CD4-positive, CD25-positive, alpha-beta regulatory T cell (primary cell): Measurements from ENCODE around the gene ATP5MC2. TPM values are rescaled to one million over a fixed set of nuclear protein-coding genes. Genes with fewer than 3 reads are reported as not detected.

ENCODE experiments used
- ATAC-seq, 2 donors: fragments of 150-1000 bp; cut with Tn5 transposase; one replicate each; pipeline ENCODE4 v1.10.0; 2021; ENCODE audit warnings: low read depth in 2 of 2, moderate number of reproducible peaks in 2 of 2, moderate library complexity in 1 of 2
- DNase-seq, 3 donors: peaks; one replicate each; pipeline versions ENCODE4 v3.0.0 to v3.0.0-alpha.2; 2012 to 2022; ENCODE audit warnings: mixed read lengths in 1 of 3
- H3K27ac ChIP-seq: one replicate; pipeline ENCODE4 v1.7.0; 2013; ENCODE audit warnings: mild to moderate bottlenecking, low read length; ENCODE audit not compliant: insufficient read depth, poor library complexity, severe bottlenecking
- H3K27me3 ChIP-seq: one replicate; pipeline ENCODE4 v1.7.0; 2013; ENCODE audit warnings: low read length; ENCODE audit not compliant: control insufficient read depth, insufficient read depth
- H3K36me3 ChIP-seq: one replicate; pipeline ENCODE4 v1.7.0; 2013; ENCODE audit warnings: mild to moderate bottlenecking, low read length, moderate library complexity; ENCODE audit not compliant: control insufficient read depth, insufficient read depth
- H3K4me1 ChIP-seq: 2 replicates; pipeline ENCODE4 v1.7.0; 2013; ENCODE audit warnings: mild to moderate bottlenecking, low read length; ENCODE audit not compliant: insufficient read depth, control insufficient read depth, poor library complexity, severe bottlenecking
- H3K4me3 ChIP-seq: one replicate; pipeline ENCODE4 v1.7.0; 2013; ENCODE audit warnings: low read depth, mild to moderate bottlenecking, low read length, moderate library complexity
- H3K9me3 ChIP-seq, 2 experiments: 1 replicate in 1 of 2; 2 replicates in 1 of 2; pipeline ENCODE4 v1.7.0; 2013; ENCODE audit warnings: low read length in 2 of 2, mild to moderate bottlenecking in 1 of 2, moderate library complexity in 1 of 2; ENCODE audit not compliant: control insufficient read depth in 2 of 2
- H3K27ac Mint-ChIP-seq, 3 donors: one replicate each; pipeline ENCODE4 v1.8.0; 2020 to 2022; ENCODE audit warnings: mild to moderate bottlenecking in 3 of 3, mixed read lengths in 3 of 3, moderate library complexity in 2 of 3
- H3K27me3 Mint-ChIP-seq: one replicate; pipeline ENCODE4 v1.8.0; 2022; ENCODE audit warnings: mild to moderate bottlenecking, mixed read lengths
- H3K36me3 Mint-ChIP-seq: one replicate; pipeline ENCODE4 v1.8.0; 2020; ENCODE audit warnings: mixed read lengths
- H3K4me1 Mint-ChIP-seq, 4 donors: one replicate each; pipeline ENCODE4 v1.8.0; 2020 to 2022; ENCODE audit warnings: mixed read lengths in 4 of 4, mild to moderate bottlenecking in 1 of 4
- H3K4me3 Mint-ChIP-seq, 4 donors: one replicate each; pipeline ENCODE4 v1.8.0; 2020 to 2022; ENCODE audit warnings: mild to moderate bottlenecking in 4 of 4, mixed read lengths in 4 of 4, moderate library complexity in 3 of 4
- H3K9me3 Mint-ChIP-seq, 7 donors: one replicate each; pipeline ENCODE4 v1.8.0; 2020 to 2022; ENCODE audit warnings: mixed read lengths in 7 of 7, mild to moderate bottlenecking in 3 of 7, moderate library complexity in 2 of 7
- polyA plus RNA-seq, 4 donors: library from polyadenylated mRNA; unstranded; fragments of 300-500 nt; fragmentation: Illumina TruSeq; gene quantifications; one replicate each; pipeline ENCODE4 v1.2.3, GENCODE V29; 2021
- total RNA-seq: library from RNA; stranded (reverse); gene quantifications from one replicate; pipeline ENCODE4 v1.2.3, GENCODE V29; 2022

Gene ATP5MC2
- total and polyA plus RNA-seq, 5 donors from 2014 or later = 228 to 700 (median 644) TPM

DNA sequence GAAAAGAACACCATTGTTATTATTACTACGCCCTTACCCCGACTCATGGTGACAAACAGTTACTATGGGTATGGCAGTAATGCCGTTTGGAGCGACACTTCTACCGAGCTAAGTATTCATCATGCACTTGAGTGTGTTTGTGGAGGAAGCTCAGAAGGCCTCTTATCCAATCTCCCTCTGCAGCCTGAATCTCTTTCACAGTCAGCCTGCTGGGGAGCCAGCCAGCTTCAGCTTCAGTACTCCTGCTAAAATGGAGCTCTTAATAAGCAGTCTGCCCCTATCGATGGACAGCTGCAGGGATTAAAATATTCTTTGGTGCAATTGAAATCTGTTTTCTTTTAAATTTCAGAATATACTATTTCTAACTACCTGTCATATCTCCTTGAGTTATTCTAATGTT lies 24.7 kb upstream of the ATP5MC2 start:
- Mint-ChIP-seq H3K27ac (no peak overlapping the region), H3K9me3 (peaks cover 0 to 2% (median 0%) of the 10 kb centered on the region in 7 donors), H3K4me3 (no peak overlapping the region), H3K4me1 (peaks cover 0 to 18% (median 15%) of the 10 kb centered on the region in 4 donors), H3K27me3 (peaks cover 94% of the 10 kb centered on the region), H3K36me3 (no peaks in the 10 kb centered on the region)
- ATAC-seq (no peak), DNase-seq (no peak)
- Histone ChIP-seq H3K27ac (no peak overlapping the region), H3K4me1 (peaks cover 14% of the 10 kb centered on the region), H3K27me3 (peaks cover 49% of the 10 kb centered on the region), H3K36me3 (no peaks in the 10 kb centered on the region), H3K9me3 (no peaks in the 10 kb centered on the region), H3K4me3 (no peak overlapping the region)

DNA sequence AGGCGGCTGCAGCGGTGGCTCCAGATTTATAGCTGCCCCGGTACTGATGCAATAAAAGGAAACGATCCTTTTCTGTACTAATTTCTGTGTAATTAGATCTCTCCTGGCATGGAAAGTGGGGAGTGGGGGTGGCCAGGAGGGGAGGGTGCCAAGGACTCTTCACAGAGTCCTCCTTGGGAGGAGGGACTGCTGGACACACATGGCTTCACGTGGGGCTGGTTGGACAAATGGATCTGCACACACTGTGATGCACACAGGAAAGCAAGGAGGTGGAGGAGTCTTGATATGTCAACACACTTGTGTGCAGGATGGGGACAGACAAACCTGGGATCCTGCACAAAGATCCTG lies 23.8 kb upstream of the ATP5MC2 start:
- no peak overlapping the region for H3K4me3 Mint-ChIP-seq
- ATAC-seq (no peak), DNase-seq (no peak)
- Histone ChIP-seq H3K27ac (no peak overlapping the region), H3K36me3 (no peaks in the 10 kb centered on the region), H3K4me1 (peaks cover 24% of the 10 kb centered on the region), H3K27me3 (peaks cover 49% of the 10 kb centered on the region), H3K9me3 (no peaks in the 10 kb centered on the region), H3K4me3 (no peak overlapping the region)
- H3K36me3 Mint-ChIP-seq = no peaks in the 10 kb centered on the region
- H3K9me3 Mint-ChIP-seq = peaks cover 0 to 2% (median 0%) of the 10 kb centered on the region in 7 donors
- peaks cover 93% of the 10 kb centered on the region for H3K27me3 Mint-ChIP-seq
- H3K27ac Mint-ChIP-seq = no peak overlapping the region
- peaks cover 5 to 26% (median 21%) of the 10 kb centered on the region in 4 donors for H3K4me1 Mint-ChIP-seq

DNA sequence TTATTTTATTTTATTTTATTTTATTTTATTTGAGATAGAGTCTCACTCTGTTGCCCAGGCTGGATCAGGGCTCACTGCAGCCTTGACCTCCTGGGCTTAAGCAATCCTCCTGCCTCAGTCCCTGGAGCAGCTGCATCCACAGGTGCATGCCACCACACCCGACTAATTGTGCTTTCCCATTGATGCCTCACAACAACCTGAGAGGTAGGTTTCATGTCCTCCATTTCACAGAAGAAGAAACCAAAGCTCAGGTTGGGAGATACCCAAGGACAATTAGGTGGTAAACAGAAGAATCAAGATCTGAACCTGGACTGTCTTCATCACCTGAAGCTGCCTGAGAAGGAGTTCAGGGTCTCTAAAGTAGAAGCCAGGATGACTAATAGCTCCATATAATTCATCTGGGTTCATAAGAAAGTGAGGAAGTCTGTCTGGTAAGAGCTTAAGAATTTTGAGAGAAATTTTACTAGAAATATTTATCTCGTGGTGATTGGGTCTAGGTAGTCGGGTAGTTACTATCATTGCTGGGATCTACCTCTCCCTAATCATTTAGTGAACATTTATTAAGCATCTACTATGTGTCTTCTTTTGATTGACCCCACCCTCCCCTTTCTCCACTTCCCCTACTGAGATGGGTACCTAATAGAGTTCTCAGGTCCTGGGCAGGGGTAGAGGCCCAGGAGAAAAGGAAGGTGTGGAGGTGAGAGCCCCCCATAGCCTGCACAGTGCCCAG lies 23.2 kb upstream of the ATP5MC2 start:
- DNase-seq (no peak), ATAC-seq (no peak)
- H3K4me3 Mint-ChIP-seq = no peak overlapping the region
- peaks cover 0 to 5% (median 0%) of the 10 kb centered on the region in 7 donors for H3K9me3 Mint-ChIP-seq
- no peaks in the 10 kb centered on the region for H3K36me3 Mint-ChIP-seq
- Histone ChIP-seq H3K9me3 (no peaks in the 10 kb centered on the region), H3K27ac (no peak overlapping the region), H3K4me1 (peaks cover 25% of the 10 kb centered on the region), H3K36me3 (no peaks in the 10 kb centered on the region), H3K4me3 (no peak overlapping the region), H3K27me3 (peaks cover 52% of the 10 kb centered on the region)
- H3K4me1 Mint-ChIP-seq = peaks cover 10 to 31% (median 25%) of the 10 kb centered on the region in 4 donors
- H3K27ac Mint-ChIP-seq = no peak overlapping the region
- peaks cover 95% of the 10 kb centered on the region for H3K27me3 Mint-ChIP-seq

DNA sequence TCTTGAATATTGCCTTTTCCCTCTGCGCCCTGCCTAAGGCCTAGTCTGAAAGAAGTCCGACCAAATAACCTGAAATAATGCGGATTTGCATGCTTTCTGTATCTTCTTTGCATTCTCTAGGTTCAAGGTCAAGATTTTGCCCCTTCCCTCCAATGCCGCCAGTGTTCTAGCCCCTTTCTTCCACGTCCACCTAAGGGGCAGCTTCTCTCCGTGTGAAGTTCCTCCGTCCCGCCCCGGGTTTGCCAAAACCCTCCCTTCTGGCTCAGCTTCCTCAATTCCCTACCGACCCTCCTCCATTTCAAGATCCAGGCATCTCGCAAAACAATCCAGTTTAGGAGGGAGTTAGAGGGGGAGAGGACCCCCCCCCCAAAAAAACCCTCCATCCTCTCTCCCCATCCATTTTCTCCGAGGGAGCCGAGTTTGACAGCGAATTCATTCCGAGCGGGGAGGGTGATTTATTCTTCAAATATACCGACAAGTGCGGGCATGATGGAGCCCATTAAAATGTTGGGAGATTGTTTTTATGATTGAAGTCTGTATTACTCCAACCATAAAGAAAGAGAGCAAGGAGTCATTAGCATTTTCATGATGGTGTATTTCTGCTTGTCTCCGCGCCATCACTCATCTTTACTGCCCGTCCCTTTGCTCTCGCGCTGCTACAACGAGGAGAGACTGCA lies 20.9 kb upstream of the ATP5MC2 start:
- H3K36me3 Mint-ChIP-seq = no peaks in the 10 kb centered on the region
- no peak overlapping the region for H3K27ac Mint-ChIP-seq
- peaks cover 0 to 6% (median 0%) of the 10 kb centered on the region in 7 donors for H3K9me3 Mint-ChIP-seq
- Histone ChIP-seq H3K9me3 (no peaks in the 10 kb centered on the region), H3K4me3 (peak overlapping the region; percentile 9), H3K36me3 (no peaks in the 10 kb centered on the region), H3K27ac (no peak overlapping the region), H3K4me1 (peaks cover 25% of the 10 kb centered on the region), H3K27me3 (peaks cover 53% of the 10 kb centered on the region)
- H3K27me3 Mint-ChIP-seq = peaks cover 84% of the 10 kb centered on the region
- DNase-seq = no peak
- peak overlapping the region in 2 of 4 donors; percentile 47 to 71 for H3K4me3 Mint-ChIP-seq
- ATAC-seq = no peak
- H3K4me1 Mint-ChIP-seq = peaks cover 10 to 29% (median 27%) of the 10 kb centered on the region in 4 donors

DNA sequence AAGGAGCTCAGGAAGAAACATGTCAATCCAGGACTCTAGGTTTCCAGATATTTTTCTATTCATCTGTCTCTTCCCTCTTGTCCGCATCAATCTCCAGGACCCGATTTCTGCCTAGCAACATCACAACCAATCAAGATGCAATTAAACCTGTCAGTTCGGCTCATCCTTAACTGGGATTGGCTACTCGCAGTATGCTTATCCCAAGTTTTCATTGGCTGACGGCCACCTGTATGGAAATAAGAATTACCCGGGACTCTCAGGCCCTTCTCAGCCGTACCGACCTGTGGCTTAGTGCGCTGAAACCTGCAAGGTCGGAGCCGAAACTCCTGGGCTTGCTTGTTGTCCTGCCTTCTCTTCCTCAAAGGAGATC lies 20.4 kb upstream of the ATP5MC2 start:
- Histone ChIP-seq H3K4me1 (peaks cover 25% of the 10 kb centered on the region), H3K27me3 (peaks cover 50% of the 10 kb centered on the region), H3K9me3 (no peaks in the 10 kb centered on the region), H3K4me3 (peak overlapping the region; percentile 9), H3K27ac (no peak overlapping the region), H3K36me3 (no peaks in the 10 kb centered on the region)
- Mint-ChIP-seq H3K4me3 (peak overlapping the region in 1 of 4 donors; percentile 23), H3K4me1 (peaks cover 10 to 28% (median 27%) of the 10 kb centered on the region in 4 donors), H3K9me3 (peaks cover 0 to 6% (median 0%) of the 10 kb centered on the region in 7 donors), H3K36me3 (no peaks in the 10 kb centered on the region), H3K27me3 (peaks cover 84% of the 10 kb centered on the region), H3K27ac (no peak overlapping the region)
- ATAC-seq (no peak), DNase-seq (peak in 1 of 3 donors; percentile 38)

DNA sequence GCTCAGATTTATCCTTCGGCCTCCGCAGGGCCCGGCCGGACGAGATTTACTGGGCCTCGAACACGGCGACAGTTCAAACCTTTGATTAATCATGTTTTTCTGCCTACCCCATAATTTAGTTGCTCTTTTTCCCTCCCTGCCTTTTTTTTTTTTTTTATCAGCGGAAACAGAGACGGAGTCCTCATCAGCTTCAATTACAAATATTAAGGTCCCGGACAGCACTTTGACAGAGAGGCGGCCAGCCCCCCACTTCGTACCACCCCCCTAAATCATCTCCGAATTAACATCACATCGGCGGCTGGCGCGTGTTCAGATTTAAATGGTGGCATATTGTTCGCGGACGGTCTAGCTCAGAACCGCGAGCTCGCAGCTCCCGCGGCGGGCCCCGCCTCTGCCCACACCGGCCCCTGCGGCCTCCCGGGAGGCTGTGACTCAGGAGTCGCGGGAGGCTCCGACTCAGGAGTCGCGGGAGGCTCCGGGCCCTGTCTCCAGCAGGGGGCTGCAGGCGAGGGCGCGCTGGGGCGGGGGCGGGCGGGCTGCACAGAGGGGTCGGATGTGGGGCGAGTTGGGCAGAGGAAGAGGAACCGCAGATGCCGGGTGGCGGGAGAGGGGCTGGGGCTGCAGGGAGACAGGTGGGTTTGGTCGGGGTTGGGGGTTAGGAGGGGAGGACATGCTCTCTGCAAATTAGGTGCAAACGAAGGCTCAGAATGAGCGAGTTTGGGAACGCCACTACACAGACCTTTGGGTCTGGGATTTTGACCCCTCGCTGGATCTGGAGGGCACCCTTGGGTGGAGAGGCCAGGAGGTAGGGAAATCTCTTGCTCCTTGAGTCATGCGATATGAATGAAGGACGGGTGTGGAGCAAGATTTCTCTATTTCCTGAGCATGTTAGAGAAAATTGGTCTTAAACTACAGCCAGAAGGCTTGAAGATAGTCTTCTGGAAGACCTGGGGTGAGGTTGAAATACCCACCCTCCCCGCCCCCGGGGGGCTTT lies 19.6 kb upstream of the ATP5MC2 start:
- peak in 1 of 3 donors; percentile 33 for DNase-seq
- ATAC-seq = peak in 1 of 2 donors; percentile 54
- no peak overlapping the region for H3K27ac Mint-ChIP-seq
- H3K36me3 ChIP-seq = no peaks in the 10 kb centered on the region
- peaks cover 44% of the 10 kb centered on the region for H3K27me3 ChIP-seq
- peaks cover 80% of the 10 kb centered on the region for H3K27me3 Mint-ChIP-seq
- peaks cover 25% of the 10 kb centered on the region for H3K4me1 ChIP-seq
- H3K4me3 Mint-ChIP-seq = peak overlapping the region; percentile 55 to 85 (median 83)
- no peaks in the 10 kb centered on the region for H3K9me3 ChIP-seq
- no peak overlapping the region for H3K27ac ChIP-seq
- H3K9me3 Mint-ChIP-seq = peaks cover 0 to 6% (median 0%) of the 10 kb centered on the region in 7 donors
- H3K4me3 ChIP-seq = no peak overlapping the region
- H3K4me1 Mint-ChIP-seq = peaks cover 10 to 28% (median 27%) of the 10 kb centered on the region in 4 donors
- no peaks in the 10 kb centered on the region for H3K36me3 Mint-ChIP-seq

DNA sequence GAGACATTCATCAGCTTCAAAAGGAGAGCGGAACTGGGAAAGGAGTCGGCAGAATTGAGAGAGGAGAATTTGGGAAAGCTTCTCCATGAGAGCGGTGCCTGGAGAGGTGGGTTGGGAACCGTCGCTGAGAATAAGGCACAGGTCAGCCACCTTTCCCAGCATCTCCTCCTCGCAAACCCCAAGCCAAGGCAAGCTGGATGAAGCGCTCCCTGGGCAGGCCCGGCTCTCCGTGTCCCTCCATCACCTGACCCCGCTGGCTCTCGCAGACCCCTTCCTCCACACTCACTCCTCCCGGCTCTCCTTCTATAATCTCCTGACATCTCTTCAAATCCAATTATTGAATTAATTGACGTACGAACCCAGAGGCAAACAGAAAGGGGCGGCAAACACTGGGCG lies 18.9 kb upstream of the ATP5MC2 start:
- DNase-seq (no peak), ATAC-seq (no peak)
- Mint-ChIP-seq H3K4me3 (peak overlapping the region; percentile 55 to 85 (median 83)), H3K36me3 (no peaks in the 10 kb centered on the region), H3K27me3 (peaks cover 80% of the 10 kb centered on the region), H3K9me3 (peaks cover 0 to 6% (median 0%) of the 10 kb centered on the region in 7 donors), H3K4me1 (peaks cover 10 to 28% (median 27%) of the 10 kb centered on the region in 4 donors), H3K27ac (no peak overlapping the region)
- Histone ChIP-seq H3K27me3 (peaks cover 40% of the 10 kb centered on the region), H3K4me1 (peaks cover 25% of the 10 kb centered on the region), H3K36me3 (no peaks in the 10 kb centered on the region), H3K27ac (no peak overlapping the region), H3K4me3 (no peak overlapping the region), H3K9me3 (no peaks in the 10 kb centered on the region)
